TTC549 (cell line): ENCODE measurements around the gene MPL.
"Not testable (repeated sequence)": the region's sequence is repeated elsewhere in the genome, so short reads cannot be mapped to it uniquely, and the experiment has no call there.

Source experiments
- FAIRE-seq: peaks from 2 replicates; lab custom pipeline; 2012; peaks lifted over from hg19 to GRCh38; lab: Jason Lieb, UNC

MPL gene

DNA sequence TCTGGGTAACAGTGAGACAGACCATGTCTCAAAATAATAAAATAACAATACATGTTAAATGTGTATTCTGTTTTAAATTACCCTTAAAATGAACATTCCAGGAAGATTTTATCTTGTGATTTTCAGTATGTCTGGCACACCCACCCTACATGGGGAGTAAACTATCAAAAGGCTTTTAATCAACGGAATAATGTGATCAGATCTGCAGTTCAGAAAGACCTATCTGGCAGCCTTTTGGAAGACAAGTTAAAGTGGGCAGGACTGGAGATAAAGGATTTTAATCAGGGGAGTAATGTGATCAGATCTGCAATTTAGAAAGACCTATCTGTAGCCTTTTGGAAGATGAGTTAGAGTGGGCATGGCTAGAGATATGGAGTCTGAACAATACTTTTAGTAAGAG is 41.9 kb downstream of the MPL start:
- no peak for FAIRE-seq

DNA sequence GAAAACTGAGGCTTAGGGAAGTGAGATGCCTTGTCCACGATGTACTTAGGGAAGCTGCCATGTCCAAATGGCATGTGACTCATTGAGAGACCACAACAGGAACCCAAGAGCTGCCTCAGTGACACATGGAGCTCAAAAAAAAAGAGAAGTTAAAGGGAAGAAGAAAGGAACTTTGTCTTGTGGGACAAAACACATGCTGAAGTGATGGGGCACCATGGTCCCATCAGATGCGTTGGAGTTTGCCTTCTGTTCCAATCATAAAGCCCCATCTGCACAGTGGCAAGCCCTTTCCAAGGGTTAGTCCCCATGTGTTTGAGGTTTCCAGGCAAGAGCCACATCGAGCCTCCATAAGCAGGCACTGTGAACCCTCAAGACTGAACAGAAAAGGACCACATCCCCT is 44.0 kb downstream of the MPL start:
- no peak for FAIRE-seq

DNA sequence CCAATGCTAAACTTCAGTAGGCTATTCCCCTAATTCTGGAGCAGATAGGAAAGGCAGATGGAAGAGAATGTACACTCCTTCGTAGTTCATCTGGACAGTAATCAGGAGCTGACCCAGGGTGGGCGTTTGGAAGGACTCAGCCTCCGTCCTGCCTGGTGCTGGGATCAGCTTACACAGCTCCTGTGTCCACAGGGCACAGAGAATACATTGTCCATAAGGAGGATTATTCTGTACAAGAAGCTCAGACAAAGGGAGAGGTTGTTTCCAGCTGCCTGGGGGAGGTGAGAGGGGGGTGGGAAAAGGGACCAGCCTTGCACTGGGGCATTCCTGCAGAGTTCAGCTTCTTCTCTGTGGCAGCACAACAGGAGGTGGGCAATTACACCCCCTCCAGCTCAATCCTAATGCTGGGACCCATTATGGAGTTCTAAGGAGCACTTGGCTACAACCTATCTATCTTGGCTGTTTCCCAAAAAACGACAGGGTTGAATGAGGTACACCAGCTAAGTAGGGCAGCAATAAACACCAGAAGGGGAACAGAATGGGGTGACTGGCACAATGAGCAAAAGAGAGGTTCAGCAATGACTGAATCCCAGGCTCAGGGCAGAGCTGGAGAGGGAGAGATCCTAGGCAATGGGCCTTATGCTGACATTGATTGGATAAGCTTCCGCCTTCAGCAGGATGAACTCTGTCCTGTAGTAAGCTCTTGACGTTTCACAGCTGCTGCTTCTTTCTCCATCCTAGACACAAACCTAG is 44.6 kb downstream of the MPL start:
- FAIRE-seq = no peak

DNA sequence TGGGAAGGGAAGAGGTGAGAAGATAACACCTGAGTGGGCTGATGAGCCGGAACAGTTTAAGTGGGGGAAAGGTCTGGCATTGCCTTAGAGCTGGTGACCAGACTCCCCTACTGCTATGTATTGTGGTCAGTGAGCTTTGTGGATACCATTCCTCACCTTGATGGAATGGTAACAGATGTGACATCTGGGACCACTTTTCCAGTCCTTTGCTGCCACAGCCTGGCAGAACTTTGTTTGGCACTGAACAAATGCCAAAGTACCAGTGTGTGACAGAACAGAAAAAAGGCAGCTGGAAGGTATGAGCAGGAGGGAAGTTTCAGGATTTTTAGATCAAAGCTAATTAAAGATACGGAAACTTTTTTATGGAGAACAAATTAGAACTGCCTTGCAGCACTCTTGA is 45.8 kb downstream of the MPL start:
- no peak for FAIRE-seq

DNA sequence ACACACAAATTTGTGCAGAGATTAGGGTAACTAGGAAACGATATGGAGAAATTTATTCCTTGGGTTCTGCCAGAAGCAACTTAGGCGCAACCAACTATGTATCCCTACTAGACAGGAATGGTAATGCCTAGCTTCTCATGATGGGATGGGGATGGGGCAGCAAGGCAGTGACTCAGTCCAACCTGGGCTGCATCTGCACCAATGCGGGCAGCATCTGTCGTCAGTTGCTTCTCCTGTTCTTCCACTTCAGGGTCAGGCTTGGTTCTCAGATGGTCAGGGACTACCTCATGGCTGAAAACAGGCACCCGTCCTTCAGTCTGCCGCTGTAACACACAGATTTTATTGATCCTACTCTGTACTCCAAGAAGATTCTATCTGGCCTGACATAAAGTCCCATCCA is 49.1 kb downstream of the MPL start:
- FAIRE-seq = no peak

DNA sequence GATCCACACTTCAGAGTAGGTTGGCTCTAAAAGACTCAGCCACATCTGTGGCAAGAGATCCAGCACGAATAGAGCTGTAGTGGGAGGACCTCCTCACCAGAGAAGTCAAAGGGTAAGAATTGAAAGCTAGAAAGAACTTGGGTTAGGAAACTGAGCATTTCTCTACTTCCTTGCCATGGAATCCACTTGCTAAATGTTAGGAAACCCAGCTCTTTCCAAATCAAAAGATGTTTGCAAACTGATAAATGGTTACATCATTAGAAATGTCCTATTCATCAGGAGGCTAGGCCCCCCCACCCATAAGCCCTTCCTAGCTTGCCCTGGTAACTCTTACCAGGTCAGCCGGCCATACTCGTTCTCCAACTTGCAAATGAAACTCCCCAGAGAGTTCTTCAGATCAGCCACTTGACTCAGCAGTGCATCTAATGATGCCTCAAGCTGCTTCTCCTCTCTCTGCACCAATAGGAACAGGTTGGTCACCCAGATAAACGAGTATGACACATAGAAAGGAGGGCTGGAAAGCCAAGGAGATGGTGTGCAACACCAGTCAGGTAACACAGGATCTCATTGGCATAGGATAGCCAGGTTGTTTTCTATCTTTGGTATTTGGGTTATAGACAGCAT is 50.5 kb downstream of the MPL start:
- FAIRE-seq = no peak

DNA sequence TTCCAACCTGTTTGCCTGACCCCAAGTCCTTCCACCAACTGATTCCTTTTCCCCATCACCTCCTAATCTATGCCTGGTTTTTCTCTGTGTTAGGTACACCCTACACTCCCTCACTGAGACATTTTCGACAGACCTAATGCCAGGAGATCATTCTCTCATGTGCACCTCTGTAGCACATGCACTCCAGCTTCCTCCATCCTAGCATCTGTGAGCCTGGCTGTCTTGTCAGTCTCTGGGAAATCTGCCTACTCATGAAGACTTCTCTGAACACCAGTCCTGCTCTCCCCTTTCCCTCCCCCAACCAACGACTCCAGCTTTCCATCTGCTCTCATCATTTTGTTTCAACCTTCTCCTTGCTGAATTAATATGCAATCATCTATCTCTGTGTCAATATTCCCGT is 51.0 kb downstream of the MPL start:
- FAIRE-seq = no peak

DNA sequence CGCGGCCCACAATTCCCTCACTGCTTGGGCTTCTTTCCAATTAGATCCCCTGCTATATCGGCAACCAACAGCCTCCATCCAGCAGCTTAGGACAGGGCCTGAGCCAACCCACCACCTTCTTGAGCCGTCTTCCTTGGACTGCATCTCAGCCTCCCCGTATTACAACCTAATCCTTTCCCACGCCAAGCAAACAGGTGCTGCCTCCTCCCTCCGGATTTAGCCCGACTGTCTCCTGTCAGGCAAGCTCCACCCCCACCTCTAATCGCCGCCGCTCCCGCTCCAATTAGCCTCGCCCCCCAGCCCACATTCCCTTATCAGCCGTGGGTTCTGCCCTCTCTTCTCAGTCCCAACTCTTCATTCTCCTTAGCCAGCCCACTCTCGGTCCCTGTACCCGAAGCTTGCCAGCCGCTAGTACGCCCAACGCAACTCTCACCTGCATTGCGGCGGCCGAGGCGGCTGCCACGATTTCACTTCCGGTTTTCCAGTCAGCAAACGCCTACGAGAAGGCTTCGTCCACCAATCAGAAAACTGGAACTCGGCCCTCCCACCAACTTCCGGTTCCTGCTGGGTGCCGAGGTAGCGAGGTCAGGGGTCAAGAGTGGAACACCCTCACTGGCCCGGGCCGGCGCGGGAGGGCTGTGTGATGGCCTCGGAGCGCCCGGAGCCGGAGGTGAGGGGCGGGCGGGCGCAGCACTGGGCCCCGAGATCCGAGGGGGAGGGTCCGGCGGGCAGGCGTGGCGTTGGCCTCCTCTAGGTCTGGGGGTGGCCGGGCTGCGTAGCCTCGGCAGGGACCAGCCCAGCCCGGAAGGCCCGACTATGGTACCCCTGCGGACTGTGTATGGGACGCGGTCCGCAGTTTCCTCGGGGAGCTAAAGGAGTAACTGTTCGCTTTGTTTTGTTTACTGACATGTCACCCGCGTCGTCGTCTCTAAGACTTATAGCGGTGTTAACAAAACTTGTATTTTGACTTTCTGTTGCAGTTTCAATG is 52.0 kb downstream of the MPL start, which contains the start of the genes MED8 and SZT2:
Gene MED8 (minus strand): TSS at position 475 of the 988 bp plus-strand sequence. CDS start 36 bp downstream, at position 439.
Gene SZT2 (plus strand): TSS at position 574 of the 988 bp plus-strand sequence. CDS start 70 bp downstream, at position 644.
- FAIRE-seq = no peak

DNA sequence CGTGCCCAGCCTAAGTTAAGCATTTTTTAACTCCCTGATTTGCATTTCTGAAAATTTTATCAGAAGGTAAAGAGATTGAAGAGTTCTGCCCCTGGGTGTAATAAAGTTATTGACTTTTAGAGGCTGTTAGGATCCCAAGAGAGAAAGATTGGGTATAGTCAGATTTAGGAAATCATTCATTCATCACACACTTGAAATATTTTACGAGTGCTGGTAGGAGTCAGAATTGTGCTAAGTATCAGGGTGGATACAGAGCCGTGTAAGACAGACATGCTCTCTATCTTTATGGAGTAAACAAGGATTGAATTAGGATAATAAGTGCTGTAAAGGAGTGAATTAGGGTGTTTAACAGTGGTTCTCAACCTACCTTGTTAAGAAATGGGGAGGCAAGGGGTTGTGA is 55.1 kb downstream of the MPL start:
- no peak for FAIRE-seq

DNA sequence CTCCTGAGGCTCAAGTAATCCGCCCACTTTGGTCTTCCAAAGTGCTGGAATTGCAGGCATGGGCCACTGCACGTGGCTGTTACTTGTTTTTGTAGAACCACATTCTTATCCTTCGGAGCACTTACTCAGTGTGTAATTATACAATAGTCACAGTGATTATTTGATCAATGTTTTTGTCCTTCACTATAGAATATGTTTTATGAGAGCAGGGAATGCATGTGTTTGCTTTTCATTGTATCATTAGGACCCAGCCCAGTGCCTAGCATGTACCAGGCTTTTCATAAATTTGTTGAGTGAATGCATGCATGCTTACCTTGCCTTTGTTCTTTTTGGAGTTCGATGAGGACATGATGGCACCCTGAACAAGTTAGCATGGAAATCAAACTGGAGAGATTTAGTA is 57.9 kb downstream of the MPL start:
- no peak for FAIRE-seq

DNA sequence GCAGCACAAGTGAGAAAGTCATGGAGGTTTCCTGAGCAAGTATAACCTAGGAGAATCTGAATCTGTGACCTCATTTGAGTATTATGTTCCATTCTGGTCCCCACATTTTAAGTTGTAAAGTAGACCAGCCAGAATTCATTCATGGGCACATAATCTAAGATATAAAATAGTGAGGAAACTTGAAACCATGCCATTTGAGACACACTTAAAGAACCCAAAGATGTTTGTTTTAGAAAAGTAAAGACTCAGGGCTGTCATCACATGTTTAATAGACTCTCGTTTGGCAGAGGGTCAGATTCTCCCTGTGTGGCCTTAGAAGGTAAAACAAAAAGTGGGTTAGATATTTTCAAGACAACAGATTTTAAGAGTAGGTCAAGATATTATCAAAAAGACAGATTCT is 58.4 kb downstream of the MPL start:
- no peak for FAIRE-seq

DNA sequence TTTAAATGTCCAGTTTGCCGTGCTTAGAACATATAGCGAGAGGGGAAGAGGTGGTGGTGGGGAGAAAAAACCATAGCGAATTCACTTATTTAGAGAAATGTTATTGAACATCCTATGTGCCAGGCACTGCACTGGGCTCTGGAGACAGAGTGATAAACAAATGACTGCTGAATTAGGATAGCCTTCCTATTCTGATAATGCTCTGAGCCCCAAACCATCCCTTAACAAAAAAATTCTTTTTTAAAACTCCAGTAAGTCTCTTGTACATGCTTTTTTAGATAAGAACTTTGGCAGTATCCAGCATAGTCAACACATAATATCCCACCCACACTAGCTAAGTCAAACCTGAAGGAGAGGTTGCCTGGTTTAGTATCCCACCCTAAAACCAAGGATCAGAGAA is 60.6 kb downstream of the MPL start:
- FAIRE-seq = no peak

DNA sequence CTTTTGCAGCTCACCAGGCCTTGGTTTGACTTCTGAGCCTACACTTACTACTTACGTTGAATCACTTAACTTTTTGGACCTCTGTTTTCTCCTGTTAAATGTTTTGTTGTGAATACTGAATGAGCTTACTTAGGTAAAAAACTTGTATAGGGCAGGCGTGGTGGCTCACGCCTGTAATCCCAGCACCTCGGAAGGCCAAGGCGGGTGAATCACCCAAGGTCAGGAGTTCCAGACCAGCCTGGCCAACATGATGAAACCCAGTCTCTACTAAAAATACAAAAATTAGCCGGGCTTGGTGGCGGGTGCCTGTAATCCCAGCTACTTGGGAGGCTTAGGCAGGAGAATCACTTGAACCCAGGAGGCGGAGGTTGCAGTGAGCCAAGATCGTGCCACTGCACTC is 62.8 kb downstream of the MPL start:
- FAIRE-seq = not testable (repeated sequence)

DNA sequence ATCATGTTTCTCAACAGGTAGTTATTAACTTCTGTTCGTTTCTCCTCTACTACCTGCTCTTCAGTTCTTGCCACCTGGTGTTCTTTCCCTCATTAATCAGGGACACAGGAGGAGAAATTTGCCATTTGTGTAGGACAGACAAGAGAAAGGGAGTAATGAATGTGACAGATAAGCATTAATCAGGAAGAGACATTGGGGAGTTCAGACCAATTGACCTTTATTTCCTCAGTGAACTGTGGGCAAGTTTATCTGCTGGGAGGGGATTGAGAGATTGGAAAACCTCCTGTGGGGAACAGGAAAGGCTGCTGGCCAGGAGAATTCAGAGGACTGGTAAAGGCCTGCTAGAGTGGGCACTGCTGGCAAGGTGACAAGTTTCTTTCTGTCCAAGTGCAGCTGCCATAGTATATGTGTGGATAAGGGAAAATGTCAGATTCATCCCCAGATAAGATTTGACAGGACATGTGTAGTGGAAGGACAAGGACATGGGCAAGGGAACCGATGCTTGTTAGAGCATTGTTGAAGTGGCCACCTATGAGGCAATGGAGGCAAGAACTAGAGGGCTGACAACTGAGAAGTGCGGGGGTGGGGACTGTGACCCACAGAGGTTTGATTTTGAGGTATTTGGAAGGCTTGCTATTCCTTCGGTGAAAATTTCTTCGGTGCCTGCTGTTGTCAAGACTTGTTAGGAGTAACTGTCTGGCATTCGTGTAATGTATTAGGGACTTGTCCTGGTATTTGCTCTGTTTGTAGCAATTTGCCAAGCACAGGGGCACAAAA is 64.7 kb downstream of the MPL start:
- no peak for FAIRE-seq
